Naive thymus-derived CD4-positive, alpha-beta T cell (primary cell): ENCODE data around the gene DLG2. TPM values are rescaled to one million over a fixed set of nuclear protein-coding genes. Genes with fewer than 3 reads are reported as not detected.
A peak's percentile ranks its signal among the peaks of the same experiment; 100 is the strongest.

Experiments
- ATAC-seq: fragments of 150-1000 bp; cut with Tn5 transposase; 2 replicates; pipeline ENCODE4 v1.10.0; 2021; ENCODE audit warnings: mild to moderate bottlenecking, moderate library complexity
- CTCF ChIA-PET: fragments of 350-600 bp; sonication (Branson Sonifier 250); formaldehyde crosslinking; loops from one replicate; lab custom pipeline; 2021; ENCODE audit warnings: antibody characterized with exemption; lab: Charles Lee
- POLR2A ChIA-PET: fragments of 350-600 bp; sonication (Branson Sonifier 250); formaldehyde crosslinking; loops from one replicate; lab custom pipeline; 2021; ENCODE audit warnings: antibody characterized with exemption, inconsistent platforms; lab: Charles Lee
- DNase-seq, 9 donors: peaks; one replicate each; pipeline versions ENCODE4 v3.0.0 to v3.0.0-alpha.2; 2020 to 2022; ENCODE audit warnings: mixed read lengths in 1 of 9
- H3K27ac ChIP-seq: one replicate; pipeline ENCODE4 v1.7.0; 2013; ENCODE audit warnings: mild to moderate bottlenecking, low read depth, low read length, moderate library complexity
- H3K27me3 ChIP-seq, 2 donors: one replicate each; pipeline ENCODE4 v1.7.0; 2013; ENCODE audit warnings: low read length in 2 of 2, mild to moderate bottlenecking in 2 of 2, moderate library complexity in 2 of 2; ENCODE audit not compliant: control insufficient read depth in 2 of 2, insufficient read depth in 2 of 2
- H3K36me3 ChIP-seq, 3 experiments: 1 replicate in 2 of 3; 2 replicates in 1 of 3; pipeline ENCODE4 v1.7.0; 2013; ENCODE audit warnings: low read length in 3 of 3, mild to moderate bottlenecking in 3 of 3, moderate library complexity in 1 of 3; ENCODE audit not compliant: insufficient read depth in 3 of 3, control insufficient read depth in 2 of 3
- H3K4me1 ChIP-seq, 2 donors: one replicate each; pipeline ENCODE4 v1.7.0; 2013; ENCODE audit warnings: low read length in 2 of 2, mild to moderate bottlenecking in 2 of 2, moderate library complexity in 1 of 2; ENCODE audit not compliant: control insufficient read depth in 2 of 2, insufficient read depth in 2 of 2
- H3K4me3 ChIP-seq: 2 replicates; pipeline ENCODE4 v1.7.0; 2013; ENCODE audit warnings: mild to moderate bottlenecking, low read length
- H3K9me3 ChIP-seq, 3 experiments: 1 replicate in 2 of 3; 2 replicates in 1 of 3; pipeline ENCODE4 v1.7.0; 2013; ENCODE audit warnings: low read length in 3 of 3; ENCODE audit not compliant: control insufficient read depth in 2 of 3
- H3K27ac Mint-ChIP-seq, 9 donors: one replicate each; pipeline ENCODE4 v1.8.0; 2020 to 2022; ENCODE audit warnings: mixed read lengths in 9 of 9, mild to moderate bottlenecking in 8 of 9, moderate library complexity in 5 of 9, inconsistent platforms in 2 of 9
- H3K27me3 Mint-ChIP-seq, 5 donors: one replicate each; pipeline ENCODE4 v1.8.0; 2021 to 2022; ENCODE audit warnings: mixed read lengths in 5 of 5, mild to moderate bottlenecking in 1 of 5
- H3K36me3 Mint-ChIP-seq, 5 donors: one replicate each; pipeline ENCODE4 v1.8.0; 2020 to 2022; ENCODE audit warnings: mixed read lengths in 5 of 5, mild to moderate bottlenecking in 3 of 5, inconsistent platforms in 1 of 5
- H3K4me1 Mint-ChIP-seq, 7 donors: one replicate each; pipeline ENCODE4 v1.8.0; 2020 to 2022; ENCODE audit warnings: mixed read lengths in 7 of 7, mild to moderate bottlenecking in 3 of 7, inconsistent platforms in 1 of 7
- H3K4me3 Mint-ChIP-seq, 10 donors: one replicate each; pipeline ENCODE4 v1.8.0; 2020 to 2022; ENCODE audit warnings: mild to moderate bottlenecking in 10 of 10, mixed read lengths in 10 of 10, moderate library complexity in 6 of 10, inconsistent platforms in 2 of 10
- H3K9me3 Mint-ChIP-seq, 11 donors: one replicate each; pipeline ENCODE4 v1.8.0; 2020 to 2022; ENCODE audit warnings: mixed read lengths in 11 of 11, mild to moderate bottlenecking in 4 of 11, inconsistent platforms in 1 of 11, moderate library complexity in 1 of 11
- intact Hi-C, 2 donors: fragments of 100-400 bp; cut with micrococcal nuclease; formaldehyde crosslinking; loops; one replicate each; pipeline ENCODE4 v1.15.1; 2023
- polyA plus RNA-seq, 2 donors: library from polyadenylated mRNA; unstranded; fragments of 300-500 nt; fragmentation: Illumina TruSeq; gene quantifications; one replicate each; pipeline ENCODE4 v1.2.3, GENCODE V29; 2021
- total RNA-seq, 6 experiments: library from RNA in 5 of 6; stranded (reverse) in 5 of 6; gene quantifications; 1 replicate in 5 of 6; 2 replicates in 1 of 6; pipeline ENCODE4 v1.2.3 and lab custom pipeline; 2021 to 2026

DLG2 gene
- total and polyA plus RNA-seq, 7 experiments from 2014 or later = 0.64 to 6.1 (median 3.7) TPM

DNA sequence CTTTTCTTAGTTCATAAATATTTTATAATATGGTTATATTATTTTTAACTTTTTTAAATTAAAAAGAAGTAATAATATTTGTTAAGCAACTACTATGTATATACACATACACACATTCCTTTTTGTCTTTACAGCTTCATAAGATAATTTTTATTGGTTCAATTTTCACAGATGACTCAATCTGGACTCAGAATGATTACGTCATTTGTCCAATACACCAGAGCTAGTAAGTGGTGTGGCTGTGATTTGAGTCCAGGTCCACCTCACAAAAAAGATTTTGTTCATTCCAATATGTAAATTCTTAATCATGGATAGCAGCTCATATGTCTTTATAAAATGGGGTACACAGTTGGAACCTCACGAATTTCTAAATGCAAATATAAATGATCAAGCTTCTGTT, 1014.5 kb downstream of the DLG2 start:
- H3K27ac Mint-ChIP-seq = no peak overlapping the region
- no peak overlapping the region for H3K4me3 Mint-ChIP-seq
- POLR2A ChIA-PET = no interaction called here
- Histone ChIP-seq H3K27ac (no peak overlapping the region), H3K27me3 (no peaks in the 10 kb centered on the region), H3K4me3 (no peak overlapping the region), H3K36me3 (no peaks in the 10 kb centered on the region), H3K4me1 (no peaks in the 10 kb centered on the region), H3K9me3 (no peaks in the 10 kb centered on the region)
- peaks cover 0 to 2% (median 0%) of the 10 kb centered on the region in 7 donors for H3K4me1 Mint-ChIP-seq
- no peaks in the 10 kb centered on the region for H3K36me3 Mint-ChIP-seq
- ATAC-seq (no peak), DNase-seq (no peak)
- intact Hi-C loops = no loop called here
- H3K27me3 Mint-ChIP-seq = no peaks in the 10 kb centered on the region
- CTCF ChIA-PET = no interaction called here
- peaks cover 0 to 22% (median 6%) of the 10 kb centered on the region in 11 donors for H3K9me3 Mint-ChIP-seq

- Mint-ChIP-seq H3K9me3 (peaks cover 0 to 22% (median 4%) of the 10 kb centered on the region in 11 donors), H3K4me1 (no peaks in the 10 kb centered on the region), H3K4me3 (no peak overlapping the region), H3K27ac (no peak overlapping the region), H3K27me3 (no peaks in the 10 kb centered on the region), H3K36me3 (no peaks in the 10 kb centered on the region)
- DNase-seq = no peak
- Histone ChIP-seq H3K27ac (no peak overlapping the region), H3K36me3 (no peaks in the 10 kb centered on the region), H3K4me1 (no peaks in the 10 kb centered on the region), H3K27me3 (no peaks in the 10 kb centered on the region), H3K4me3 (no peak overlapping the region), H3K9me3 (no peaks in the 10 kb centered on the region)
- no peak for ATAC-seq
- CTCF ChIA-PET = no interaction called here
- POLR2A ChIA-PET = no interaction called here
- intact Hi-C loops = no loop called here
Measured at GRCh38 chr11:84608837-84609196, 1018.3 kb downstream of the DLG2 start.

DNA sequence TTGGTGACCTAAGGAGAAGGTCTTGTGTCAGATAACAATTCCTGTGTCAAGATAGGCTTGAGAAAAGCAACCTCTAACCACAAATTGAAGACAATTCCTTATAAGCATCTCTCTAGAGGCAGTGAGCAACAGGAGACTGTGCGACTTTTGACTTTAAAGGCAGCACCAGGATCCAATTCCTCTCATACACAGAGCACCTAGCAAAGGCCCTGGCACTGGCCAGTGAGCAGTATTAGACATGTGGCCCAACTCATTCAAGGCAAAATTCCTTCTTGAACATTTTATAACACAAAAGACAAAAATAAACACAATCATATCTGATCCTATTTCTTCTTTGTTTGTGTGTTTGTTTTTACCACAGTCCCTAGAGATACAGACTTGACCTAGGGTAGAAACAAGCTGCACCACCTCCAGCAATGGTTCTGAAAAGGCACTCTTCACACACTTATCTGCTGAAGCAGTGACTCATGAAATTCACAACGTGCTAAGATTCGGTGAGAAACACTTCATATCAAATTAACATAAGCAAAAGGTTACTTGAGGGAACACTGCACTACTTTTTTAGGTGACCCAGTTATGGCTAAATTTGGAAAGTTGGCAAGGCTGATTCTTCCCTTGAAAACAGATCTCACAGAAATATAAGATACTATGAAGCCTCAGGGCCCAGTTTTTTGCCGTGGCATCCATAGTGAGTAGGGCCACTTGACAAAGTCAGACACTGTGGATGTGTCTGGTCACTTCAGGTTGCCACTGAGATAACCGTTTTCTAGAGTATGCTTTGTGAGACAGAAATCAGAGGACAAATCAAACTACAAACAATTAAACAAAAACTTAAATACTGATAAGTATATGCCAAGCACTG, 1018.9 kb downstream of the DLG2 start:
- Histone ChIP-seq H3K4me3 (no peak overlapping the region), H3K36me3 (no peaks in the 10 kb centered on the region), H3K9me3 (no peaks in the 10 kb centered on the region), H3K27me3 (no peaks in the 10 kb centered on the region), H3K4me1 (no peaks in the 10 kb centered on the region), H3K27ac (no peak overlapping the region)
- no peak overlapping the region for H3K4me3 Mint-ChIP-seq
- DNase-seq (no peak), ATAC-seq (no peak)
- no peak overlapping the region for H3K27ac Mint-ChIP-seq
- no peaks in the 10 kb centered on the region for H3K4me1 Mint-ChIP-seq
- POLR2A ChIA-PET = no interaction called here
- H3K36me3 Mint-ChIP-seq = no peaks in the 10 kb centered on the region
- intact Hi-C loops = no loop called here
- no peaks in the 10 kb centered on the region for H3K27me3 Mint-ChIP-seq
- CTCF ChIA-PET = no interaction called here
- peaks cover 0 to 22% (median 4%) of the 10 kb centered on the region in 11 donors for H3K9me3 Mint-ChIP-seq

DNA sequence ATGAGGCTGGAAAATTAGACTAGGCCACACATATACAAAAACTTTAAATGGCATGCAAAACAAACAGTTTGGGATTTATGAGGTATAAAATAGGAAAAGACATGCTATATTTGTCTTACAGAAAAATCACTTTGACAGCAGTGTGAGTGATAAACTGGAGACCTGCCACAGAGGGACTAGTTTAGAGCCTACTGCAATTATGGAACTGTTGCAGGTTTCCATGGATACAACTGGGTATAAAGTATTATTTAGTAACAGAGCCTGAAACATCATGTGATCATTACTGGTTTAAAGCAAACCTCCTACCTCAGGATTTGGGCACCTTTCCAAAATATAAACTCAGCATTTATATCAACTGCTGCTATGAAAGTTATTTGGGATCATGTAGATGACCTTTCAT, 1032.5 kb downstream of the DLG2 start:
- POLR2A ChIA-PET = no interaction called here
- CTCF ChIA-PET = no interaction called here
- Histone ChIP-seq H3K9me3 (no peaks in the 10 kb centered on the region), H3K36me3 (no peaks in the 10 kb centered on the region), H3K4me1 (no peaks in the 10 kb centered on the region), H3K4me3 (no peak overlapping the region), H3K27ac (no peak overlapping the region), H3K27me3 (no peaks in the 10 kb centered on the region)
- ATAC-seq (no peak), DNase-seq (no peak)
- Mint-ChIP-seq H3K27me3 (no peaks in the 10 kb centered on the region), H3K9me3 (peaks cover 0 to 25% (median 6%) of the 10 kb centered on the region in 11 donors), H3K36me3 (no peaks in the 10 kb centered on the region), H3K27ac (no peak overlapping the region), H3K4me1 (no peaks in the 10 kb centered on the region), H3K4me3 (no peak overlapping the region)
- intact Hi-C loops = no loop called here

GRCh38 chr11:84590106-84590505, 1037.0 kb downstream of the DLG2 start:
- H3K36me3 ChIP-seq = no peaks in the 10 kb centered on the region
- Mint-ChIP-seq H3K27ac (no peak overlapping the region), H3K36me3 (no peaks in the 10 kb centered on the region), H3K4me3 (no peak overlapping the region), H3K4me1 (no peaks in the 10 kb centered on the region), H3K27me3 (no peaks in the 10 kb centered on the region), H3K9me3 (peaks cover 0 to 26% (median 9%) of the 10 kb centered on the region in 11 donors)
- H3K4me1 ChIP-seq = no peaks in the 10 kb centered on the region
- ChIA-PET POLR2A (no interaction called here), CTCF (no interaction called here)
- intact Hi-C loops = no loop called here
- DNase-seq (no peak), ATAC-seq (no peak)
- no peak overlapping the region for H3K4me3 ChIP-seq
- H3K27ac ChIP-seq = no peak overlapping the region
- no peaks in the 10 kb centered on the region for H3K27me3 ChIP-seq
- no peaks in the 10 kb centered on the region for H3K9me3 ChIP-seq

GRCh38 chr11:84588131-84588829, 1038.9 kb downstream of the DLG2 start:
- H3K36me3 Mint-ChIP-seq = no peaks in the 10 kb centered on the region
- H3K9me3 Mint-ChIP-seq = peaks cover 0 to 26% (median 9%) of the 10 kb centered on the region in 11 donors
- H3K9me3 ChIP-seq = no peaks in the 10 kb centered on the region
- no peak overlapping the region for H3K27ac ChIP-seq
- ChIA-PET POLR2A (no interaction called here), CTCF (no interaction called here)
- no peak for ATAC-seq
- H3K4me3 Mint-ChIP-seq = no peak overlapping the region
- no peaks in the 10 kb centered on the region for H3K4me1 ChIP-seq
- H3K4me1 Mint-ChIP-seq = no peaks in the 10 kb centered on the region
- H3K27ac Mint-ChIP-seq = peak overlapping the region in 1 of 9 donors; percentile 2
- intact Hi-C loops = no loop called here
- no peaks in the 10 kb centered on the region for H3K27me3 Mint-ChIP-seq
- no peaks in the 10 kb centered on the region for H3K27me3 ChIP-seq
- H3K36me3 ChIP-seq = no peaks in the 10 kb centered on the region
- no peak overlapping the region for H3K4me3 ChIP-seq
- no peak for DNase-seq
